SK-N-MC (cell line): ENCODE measurements around the gene ALPP.
"Not testable (repeated sequence)": the region's sequence is repeated elsewhere in the genome, so short reads cannot be mapped to it uniquely, and the experiment has no call there.

Source experiments
- DNase-seq: peaks from one replicate; pipeline ENCODE4 v3.0.0-alpha.2; 2011; ENCODE audit warnings: low read depth, low spot score
- H3K27ac ChIP-seq: fragments of 200-600 bp; sonication (generic); 2 replicates; pipeline ENCODE4 v1.5.1; 2016; ENCODE audit warnings: mixed run types
- H3K36me3 ChIP-seq: fragments of 200-600 bp; sonication (generic); 2 replicates; pipeline ENCODE4 v1.6.1; 2017; ENCODE audit warnings: antibody characterized with exemption, low read length, mixed read lengths; ENCODE audit not compliant: insufficient read depth
- H3K4me3 ChIP-seq: fragments of 200-600 bp; sonication (generic); 2 replicates; pipeline ENCODE4 v1.5.1; 2016
- H3K9ac ChIP-seq: fragments of 200-600 bp; sonication (generic); 2 replicates; pipeline ENCODE4 v1.8.0; 2017; ENCODE audit warnings: mixed run types, mixed read lengths; ENCODE audit not compliant: insufficient read length
- H3K9me3 ChIP-seq: fragments of 200-600 bp; sonication (generic); 2 replicates; pipeline ENCODE4 v1.6.1; 2017; ENCODE audit warnings: low read depth, mild to moderate bottlenecking, antibody characterized with exemption, low read length, moderate library complexity, mixed read lengths
- EZH2 ChIP-seq: fragments of 200-600 bp; sonication (generic); IDR thresholded peaks from one replicate; pipeline ENCODE4 v1.6.1; 2017; ENCODE audit warnings: antibody characterized with exemption
- FOXP2 ChIP-seq: optimal IDR thresholded peaks from 2 replicates; pipeline ENCODE3; 2011; ENCODE audit warnings: mild to moderate bottlenecking, moderate library complexity; ENCODE audit not compliant: insufficient read depth; ENCODE audit errors: extremely low read length, control extremely low read depth
- POLR2AphosphoS5 ChIP-seq: IDR thresholded peaks from 2 replicates; pipeline ENCODE4 v1.6.1; 2012; ENCODE audit warnings: mild to moderate bottlenecking, low read depth, low read length, borderline replicate concordance

The ALPP gene

GRCh38 chr2:232402518-232402917, 24.0 kb downstream of the ALPP start:
- no peaks in the 10 kb centered on the region for H3K36me3 ChIP-seq
- no peak overlapping the region for H3K27ac ChIP-seq
- no peak for DNase-seq
- no peak for TF ChIP-seq POLR2AphosphoS5
- no peak for TF ChIP-seq EZH2
- no peak for TF ChIP-seq FOXP2
- no peak overlapping the region for H3K4me3 ChIP-seq
- no peak overlapping the region for H3K9ac ChIP-seq
- H3K9me3 ChIP-seq = no peaks in the 10 kb centered on the region

- H3K36me3 ChIP-seq = no peaks in the 10 kb centered on the region
- no peak for DNase-seq
Observed at GRCh38 chr2:232405943-232406510, 27.5 kb downstream of the ALPP start.

GRCh38 chr2:232406556-232407310, 28.2 kb downstream of the ALPP start, which contains the start of gene ALPG:
Gene ALPG (plus strand): TSS chr2:232406844. CDS start chr2:232406895, 51 bp downstream.
- no peak within 1 kb of the TSS for H3K9ac ChIP-seq
- no peak for TF ChIP-seq EZH2
- TF ChIP-seq FOXP2 = no peak
- no peak for TF ChIP-seq POLR2AphosphoS5

More at GRCh38 chr2:232405943-232406510, 27.5 kb downstream of the ALPP start:
- TF ChIP-seq POLR2AphosphoS5 (no peak), FOXP2 (no peak), EZH2 (no peak)
- no peak overlapping the region for H3K9ac ChIP-seq
- no peak overlapping the region for H3K4me3 ChIP-seq
- H3K9me3 ChIP-seq = no peaks in the 10 kb centered on the region
- no peak overlapping the region for H3K27ac ChIP-seq

GRCh38 chr2:232407428-232408150, 29.0 kb downstream of the ALPP start:
- H3K9ac ChIP-seq, H3K36me3 ChIP-seq, H3K4me3 ChIP-seq, H3K27ac ChIP-seq, H3K9me3 ChIP-seq, DNase-seq: not testable (repeated sequence)

More at GRCh38 chr2:232406556-232407310, 28.2 kb downstream of the ALPP start, which contains the start of gene ALPG:
- Histone ChIP-seq H3K9me3 (no peaks in the 10 kb centered on the region), H3K4me3 (no peak within 1 kb of the TSS), H3K27ac (no peak within 1 kb of the TSS), H3K36me3 (no peaks in the 10 kb centered on the region)
- no peak for DNase-seq

- not testable (repeated sequence) for H3K4me3 ChIP-seq, H3K9ac ChIP-seq, H3K36me3 ChIP-seq, DNase-seq, H3K9me3 ChIP-seq, H3K27ac ChIP-seq
Observed at GRCh38 chr2:232408269-232408668, 29.7 kb downstream of the ALPP start.

GRCh38 chr2:232409617-232410016, 31.1 kb downstream of the ALPP start:
- H3K4me3 ChIP-seq, H3K27ac ChIP-seq, DNase-seq, H3K9me3 ChIP-seq, H3K36me3 ChIP-seq, H3K9ac ChIP-seq: not testable (repeated sequence)

- H3K27ac ChIP-seq = no peak overlapping the region
- no peak for TF ChIP-seq EZH2
- TF ChIP-seq FOXP2 = no peak
- no peak for TF ChIP-seq POLR2AphosphoS5
- no peaks in the 10 kb centered on the region for H3K36me3 ChIP-seq
- H3K9ac ChIP-seq = no peak overlapping the region
- no peaks in the 10 kb centered on the region for H3K9me3 ChIP-seq
- DNase-seq = no peak
- no peak overlapping the region for H3K4me3 ChIP-seq
Observed at GRCh38 chr2:232410238-232410900, 31.8 kb downstream of the ALPP start.

- no peak overlapping the region for H3K9ac ChIP-seq
- H3K36me3 ChIP-seq = no peaks in the 10 kb centered on the region
- no peak overlapping the region for H3K4me3 ChIP-seq
- no peak overlapping the region for H3K27ac ChIP-seq
- H3K9me3 ChIP-seq = no peaks in the 10 kb centered on the region
- no peak for DNase-seq
- TF ChIP-seq EZH2 = no peak
- TF ChIP-seq FOXP2 = no peak
- TF ChIP-seq POLR2AphosphoS5 = no peak
Observed at GRCh38 chr2:232411901-232412629, 33.5 kb downstream of the ALPP start.

- H3K27ac ChIP-seq = no peak overlapping the region
- no peak overlapping the region for H3K4me3 ChIP-seq
Observed at GRCh38 chr2:232412986-232413385, 34.4 kb downstream of the ALPP start.

More at GRCh38 chr2:232412986-232413385, 34.4 kb downstream of the ALPP start:
- Histone ChIP-seq H3K36me3 (no peaks in the 10 kb centered on the region), H3K9ac (no peak overlapping the region), H3K9me3 (no peaks in the 10 kb centered on the region)
- no peak for DNase-seq
- no peak for TF ChIP-seq FOXP2
